ENCODE results near the gene HS1BP3.

The HS1BP3 gene

DNA sequence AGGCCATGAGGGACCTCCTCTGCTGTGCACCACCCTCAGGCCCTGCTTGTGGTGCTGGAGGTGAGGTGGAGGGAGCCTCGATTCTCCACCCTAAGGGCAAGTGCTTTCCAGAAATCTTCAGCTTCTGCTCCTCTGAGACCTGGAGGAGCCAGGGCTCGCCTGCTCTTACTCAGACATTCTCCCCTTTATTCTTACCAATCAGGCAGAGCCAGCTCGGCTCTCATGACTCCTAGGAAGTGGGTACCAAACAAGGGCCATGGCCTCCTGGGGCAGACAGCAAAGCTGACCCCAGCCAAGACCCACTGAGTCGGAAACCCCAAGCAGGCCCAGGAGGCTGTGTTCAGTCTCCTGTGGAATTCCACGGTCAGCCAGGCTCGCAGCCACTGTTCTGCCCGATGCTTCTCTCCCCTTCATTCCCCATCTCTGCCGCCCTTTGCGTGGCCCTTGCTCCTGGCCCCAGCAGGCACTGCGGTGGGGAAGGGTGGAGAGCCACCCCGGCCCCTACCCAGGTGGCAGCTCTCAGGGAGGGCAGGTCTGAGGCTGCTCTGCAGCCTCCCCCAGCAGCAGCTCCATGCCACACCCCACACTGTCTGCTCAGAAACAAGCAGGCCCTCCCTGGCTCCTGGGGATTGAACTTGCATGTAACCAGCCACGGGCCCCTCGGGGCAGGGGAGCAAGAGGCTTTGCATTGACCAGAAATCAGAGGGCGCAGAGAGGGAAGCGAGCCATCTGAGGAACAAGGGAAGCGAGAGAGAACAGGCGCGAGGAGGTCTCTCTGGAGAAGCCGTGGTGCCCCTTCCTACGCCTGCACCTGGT is 24.0 kb downstream of the HS1BP3 start:
- DNase-seq: no peak

DNA sequence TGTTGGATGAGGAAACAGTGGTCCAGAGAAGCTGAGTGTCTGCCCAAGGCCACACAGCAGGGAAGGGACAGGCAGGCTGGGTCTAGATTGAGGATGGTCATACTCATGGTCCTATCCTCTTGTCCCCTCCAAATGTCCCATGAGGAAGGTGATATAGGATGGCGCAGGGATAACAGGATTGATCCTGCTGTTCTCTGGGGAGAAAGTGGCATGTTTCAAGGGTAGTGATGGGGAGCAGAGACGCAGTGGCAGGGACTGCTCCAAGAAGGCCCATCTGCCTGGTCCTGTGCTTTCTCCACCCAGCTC is 24.6 kb downstream of the HS1BP3 start:
- DNase-seq: no peak

DNA sequence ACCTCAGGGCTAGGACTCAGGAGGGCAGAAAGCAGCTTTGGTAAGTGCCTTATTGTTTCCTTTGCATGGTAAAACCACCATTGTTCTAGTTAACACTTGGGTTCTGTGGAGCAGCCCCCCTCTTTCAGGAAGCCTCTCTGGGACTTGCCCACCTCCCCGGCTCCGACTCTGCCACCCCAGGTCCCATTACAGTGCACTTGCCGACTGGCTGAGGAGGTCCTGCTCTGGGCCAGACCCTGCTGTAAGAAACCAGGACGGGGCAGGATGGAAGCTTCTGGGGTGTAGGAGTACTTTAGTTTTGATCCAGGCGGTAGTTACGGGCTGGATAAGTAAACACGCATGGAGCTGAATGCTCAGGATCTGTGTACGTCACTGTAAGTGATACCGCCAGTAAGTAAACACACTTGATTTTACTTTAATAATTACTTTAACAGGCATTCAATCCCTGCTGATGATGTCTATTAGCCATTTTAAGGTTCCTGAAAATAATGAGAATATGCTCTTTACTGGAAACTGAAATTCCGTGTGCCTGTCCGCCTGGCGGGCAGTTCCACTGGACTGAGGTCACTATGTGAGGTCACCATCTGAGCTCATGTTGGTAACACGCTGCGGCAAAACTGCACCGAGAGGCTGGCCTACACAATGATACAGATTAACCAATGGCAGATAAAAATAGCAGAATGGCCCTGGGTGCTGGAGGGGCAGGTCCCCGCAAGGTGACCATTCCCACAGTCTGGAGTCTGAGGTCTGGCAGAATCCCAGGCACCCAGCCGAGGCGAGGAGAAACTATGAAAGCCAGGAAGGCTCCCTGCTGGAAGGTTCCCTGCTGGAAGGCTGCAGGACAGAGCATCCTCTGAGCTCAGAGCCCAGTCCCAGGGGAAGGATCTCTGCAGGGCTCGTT is 25.2 kb downstream of the HS1BP3 start:
- DNase-seq: peak; percentile 74

DNA sequence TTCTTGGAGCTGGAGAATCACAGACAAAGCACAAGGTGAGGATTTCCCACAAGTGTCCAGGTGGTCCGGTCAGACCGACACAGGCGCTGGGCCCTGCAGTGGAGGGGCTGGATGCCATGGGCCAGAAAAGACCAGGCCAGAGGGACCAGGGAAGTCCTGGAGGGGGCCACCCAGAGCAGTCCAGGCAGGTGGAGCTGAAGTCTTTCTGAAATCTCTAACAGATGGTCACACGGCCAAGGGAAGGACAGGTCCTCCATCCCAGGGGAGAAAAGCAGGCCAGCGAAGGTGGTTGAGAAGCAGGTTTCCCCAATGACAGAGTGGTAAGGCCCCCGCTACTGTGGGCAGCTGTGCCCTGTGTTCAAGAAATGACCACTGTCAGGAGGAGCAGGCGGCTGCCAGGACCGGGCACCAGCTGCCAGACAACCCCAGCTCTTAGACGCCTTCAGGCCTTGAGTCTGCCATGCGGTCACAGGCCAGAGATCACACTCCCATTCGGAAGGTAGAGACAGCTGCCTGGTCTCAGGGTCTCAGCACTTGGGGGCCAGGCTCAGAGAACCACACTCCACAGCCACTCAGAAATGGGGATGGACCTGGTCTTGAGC is 25.9 kb downstream of the HS1BP3 start:
- DNase-seq: no peak

DNA sequence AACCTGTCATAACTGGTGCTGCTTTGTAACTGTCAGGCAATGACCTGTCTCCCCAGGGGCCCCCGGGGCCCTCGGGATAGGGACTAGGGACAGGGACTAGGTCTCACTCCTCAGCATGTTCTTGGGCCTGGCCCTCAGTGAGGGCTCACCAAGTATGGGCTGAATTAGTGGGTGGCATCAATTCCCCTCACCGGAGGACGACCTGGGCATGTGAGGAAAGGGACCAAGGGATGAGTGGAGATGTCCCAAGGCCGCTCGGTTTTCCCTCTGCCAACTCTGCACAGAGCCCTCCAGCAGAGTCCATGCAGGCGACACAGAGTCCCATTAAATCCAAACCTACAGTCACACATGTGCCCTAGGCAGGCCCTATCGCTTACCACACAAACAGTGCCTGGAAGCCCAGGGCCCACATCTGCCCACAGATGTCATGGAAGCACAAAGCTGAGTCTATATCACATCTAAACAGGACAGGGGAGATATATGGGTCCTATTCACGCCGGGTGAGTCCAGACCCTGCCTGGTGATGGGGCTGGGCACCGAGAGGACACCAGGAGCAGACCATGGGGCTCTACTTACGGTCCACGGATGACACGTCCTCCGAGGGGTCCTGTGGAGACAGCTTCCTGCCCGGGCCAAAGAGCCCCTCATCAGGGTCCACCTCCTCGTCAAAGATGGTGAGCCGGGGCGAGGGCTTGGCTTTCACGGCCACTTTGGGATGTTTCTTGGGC is 26.6 kb downstream of the HS1BP3 start:
- no peak for DNase-seq

DNA sequence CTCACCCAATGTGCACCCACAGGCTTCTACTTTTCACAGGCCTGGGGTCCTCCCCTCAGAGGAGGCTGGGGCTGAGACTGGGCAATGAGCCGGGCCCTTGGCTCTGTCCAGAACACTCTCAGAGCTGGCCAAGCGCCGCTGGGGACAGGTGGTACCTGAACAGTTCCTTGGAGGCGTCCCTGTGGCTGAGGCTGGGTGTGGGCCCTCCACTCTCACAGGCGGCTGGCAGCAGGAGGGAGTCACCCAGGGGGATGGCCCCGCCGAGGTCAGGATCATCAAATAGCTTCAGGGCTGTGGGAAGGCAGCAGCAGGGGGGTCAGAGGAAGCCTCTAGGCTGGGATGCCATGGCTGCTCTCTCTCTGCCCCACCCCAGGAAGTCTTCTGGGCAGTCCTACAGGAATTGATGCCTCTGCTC is 27.1 kb downstream of the HS1BP3 start:
- DNase-seq: no peak

DNA sequence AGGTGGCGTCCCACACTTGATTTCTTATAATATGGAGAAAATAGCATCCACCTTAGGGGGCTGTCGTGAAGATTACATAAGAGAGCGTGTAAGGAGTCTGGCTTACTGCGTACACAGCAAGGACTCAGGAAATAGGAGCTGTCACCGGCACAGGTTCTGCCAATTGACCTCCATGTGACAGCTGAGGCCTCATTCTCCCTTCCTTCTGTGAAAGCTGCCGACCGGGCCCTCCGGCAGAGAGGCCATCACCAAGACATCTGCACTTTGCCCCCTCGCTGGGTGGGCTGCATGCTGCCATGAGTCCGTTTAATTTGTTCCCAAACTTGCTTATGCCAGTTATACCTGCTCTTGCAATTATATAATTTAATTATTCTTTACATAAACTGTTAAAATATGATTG is 27.7 kb downstream of the HS1BP3 start:
- DNase-seq: no peak

DNA sequence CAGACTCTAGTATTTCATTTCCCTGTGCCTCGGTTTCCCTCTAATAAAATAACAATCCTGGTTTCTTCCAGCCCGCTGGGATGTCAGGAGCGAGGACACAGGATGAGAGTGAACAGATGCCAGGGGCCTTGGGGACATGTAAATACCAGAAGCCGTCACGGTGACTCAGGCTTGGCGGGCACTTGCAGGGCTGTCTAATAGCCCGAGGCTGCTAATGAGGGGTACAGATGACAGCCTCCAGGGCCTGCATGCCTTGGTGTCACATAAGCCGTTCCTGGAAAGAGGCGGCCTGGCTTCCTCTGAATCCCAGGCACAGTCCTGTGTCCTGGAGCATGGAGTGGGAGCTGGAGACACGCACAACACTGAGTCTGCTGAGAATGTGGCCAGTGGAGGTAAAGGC is 28.2 kb downstream of the HS1BP3 start:
- no peak for DNase-seq

DNA sequence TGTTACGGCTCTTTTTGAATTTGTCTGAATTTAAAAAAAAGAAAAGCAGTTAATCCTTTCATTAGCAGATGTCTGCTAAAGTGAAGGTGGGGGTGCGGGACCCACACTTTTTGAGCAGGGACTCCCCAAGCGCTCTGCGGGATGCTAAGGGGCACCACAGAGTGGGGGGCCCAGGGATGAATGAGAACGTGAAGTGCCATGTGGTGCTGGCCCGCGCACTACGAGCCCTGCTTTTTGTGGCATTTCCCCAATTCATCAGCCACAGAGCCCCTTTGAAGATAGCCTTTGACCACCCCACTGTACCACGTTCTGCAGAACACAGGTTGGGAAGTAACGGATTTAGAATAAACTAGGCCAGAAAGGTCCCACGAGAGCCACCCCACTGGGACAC is 28.6 kb downstream of the HS1BP3 start:
- DNase-seq: no peak

DNA sequence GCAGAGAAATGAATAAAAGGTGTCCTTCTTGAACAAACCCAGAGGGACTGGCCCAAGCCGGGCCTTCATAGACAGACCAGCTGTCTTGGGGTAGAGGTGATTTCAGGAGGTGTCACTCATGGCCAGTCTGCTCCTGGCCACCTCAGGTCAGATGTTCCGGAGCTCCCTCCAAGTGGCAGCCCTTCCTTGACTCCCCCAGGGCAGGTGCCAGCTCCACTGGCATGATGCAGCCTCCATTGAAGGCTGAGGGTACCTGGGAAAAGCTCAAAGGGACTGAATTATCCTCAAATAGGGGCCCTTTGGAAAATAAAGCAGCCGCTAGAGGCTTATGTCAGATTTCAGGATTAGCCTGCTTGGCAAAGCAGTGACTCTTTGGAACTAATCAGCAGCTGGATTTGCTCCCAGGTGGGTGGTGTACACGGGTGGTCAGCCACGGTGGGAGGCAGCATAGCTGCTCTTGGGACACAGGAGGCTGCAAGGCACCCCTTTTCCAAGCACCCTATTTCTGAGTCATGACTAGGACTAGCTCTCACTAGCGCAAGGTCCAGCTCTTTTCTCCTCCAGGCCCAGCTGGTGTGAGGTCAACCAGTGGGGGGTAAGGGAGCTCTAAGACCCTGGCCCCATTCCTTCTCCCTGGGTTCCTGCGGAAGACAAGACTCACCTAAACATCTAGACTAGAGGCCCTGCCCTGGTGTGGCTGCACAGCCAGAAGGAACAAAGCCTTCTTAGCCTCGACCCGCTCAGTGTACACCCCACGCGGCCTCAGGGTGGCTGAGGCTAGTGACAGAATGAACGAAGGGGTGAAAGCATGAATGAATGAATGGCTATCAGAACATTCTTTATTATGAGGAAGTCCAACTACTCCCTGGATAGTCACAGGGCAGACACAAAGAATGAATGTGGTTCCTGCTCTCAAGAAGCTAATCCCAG is 29.3 kb downstream of the HS1BP3 start:
- no peak for DNase-seq

DNA sequence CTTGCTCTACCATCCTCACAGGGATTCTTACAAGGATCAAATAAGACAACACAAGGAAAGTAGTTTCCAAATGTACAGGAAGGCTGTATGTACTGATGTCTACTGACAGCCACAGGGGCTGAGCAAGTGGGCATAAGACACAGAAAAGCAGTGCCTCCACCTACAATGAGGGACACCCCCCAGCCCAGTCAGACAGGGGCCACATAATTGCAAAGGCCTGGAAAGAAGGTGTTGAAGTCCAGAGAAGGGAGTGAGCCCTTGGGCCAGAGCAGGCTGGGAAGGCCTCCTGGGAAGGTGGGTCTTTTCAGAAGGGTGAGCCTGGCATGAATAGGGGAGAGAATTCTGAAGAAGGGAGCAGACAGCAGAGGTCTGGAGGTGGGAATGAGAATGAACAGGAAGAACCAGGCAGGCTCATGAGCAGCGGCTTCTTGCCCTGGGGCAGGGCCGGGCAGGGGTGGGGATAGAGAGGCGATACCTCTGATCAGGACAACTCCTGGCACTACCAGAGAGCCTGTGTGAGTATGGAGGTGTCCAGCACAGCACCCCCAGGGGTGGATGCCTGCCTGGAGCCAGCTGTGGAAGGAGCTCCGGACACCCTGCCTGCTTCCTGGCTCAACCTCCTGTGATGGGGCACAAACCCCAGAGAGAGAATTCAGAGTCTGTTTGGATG is 30.1 kb downstream of the HS1BP3 start:
- no peak for DNase-seq

DNA sequence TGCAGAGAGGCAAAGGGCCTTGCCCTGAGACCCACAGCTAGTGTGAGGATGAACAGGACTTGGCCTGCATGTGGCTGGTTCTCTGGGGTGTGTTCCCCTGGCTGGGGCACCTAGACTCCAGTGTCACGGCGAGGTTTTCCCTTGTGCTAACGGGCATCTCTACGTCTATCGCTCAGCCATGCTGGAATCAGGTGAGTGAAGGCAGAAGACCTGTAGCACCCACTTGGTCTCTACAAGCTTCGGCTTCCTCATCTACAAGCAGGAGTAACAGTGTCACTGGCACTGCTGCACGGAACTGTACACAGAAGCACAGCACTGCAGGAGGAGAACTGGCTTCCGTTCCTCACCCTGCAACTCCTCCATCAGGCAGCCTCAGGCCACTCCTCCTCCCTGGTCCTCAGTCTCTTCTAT is 30.6 kb downstream of the HS1BP3 start:
- no peak for DNase-seq

DNA sequence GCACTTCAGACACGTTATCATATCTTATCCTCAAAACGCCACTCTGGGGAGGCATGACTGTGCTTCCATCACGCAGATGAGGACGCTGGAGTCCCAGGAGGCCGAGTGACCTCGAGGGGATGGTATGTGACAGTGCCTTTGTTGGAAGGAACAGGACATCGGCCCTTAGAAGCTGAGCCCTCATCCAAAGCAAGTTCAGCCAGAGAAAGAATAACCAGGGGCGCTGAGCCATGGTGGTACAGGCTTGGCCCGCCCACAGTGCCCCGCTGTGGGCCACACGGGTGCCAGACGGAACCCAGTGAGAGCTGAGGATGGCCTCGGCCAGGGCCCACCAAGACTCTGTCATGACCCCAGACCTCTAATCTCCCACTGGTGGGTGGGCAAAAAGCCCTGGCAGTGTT is 31.3 kb downstream of the HS1BP3 start:
- DNase-seq: no peak

DNA sequence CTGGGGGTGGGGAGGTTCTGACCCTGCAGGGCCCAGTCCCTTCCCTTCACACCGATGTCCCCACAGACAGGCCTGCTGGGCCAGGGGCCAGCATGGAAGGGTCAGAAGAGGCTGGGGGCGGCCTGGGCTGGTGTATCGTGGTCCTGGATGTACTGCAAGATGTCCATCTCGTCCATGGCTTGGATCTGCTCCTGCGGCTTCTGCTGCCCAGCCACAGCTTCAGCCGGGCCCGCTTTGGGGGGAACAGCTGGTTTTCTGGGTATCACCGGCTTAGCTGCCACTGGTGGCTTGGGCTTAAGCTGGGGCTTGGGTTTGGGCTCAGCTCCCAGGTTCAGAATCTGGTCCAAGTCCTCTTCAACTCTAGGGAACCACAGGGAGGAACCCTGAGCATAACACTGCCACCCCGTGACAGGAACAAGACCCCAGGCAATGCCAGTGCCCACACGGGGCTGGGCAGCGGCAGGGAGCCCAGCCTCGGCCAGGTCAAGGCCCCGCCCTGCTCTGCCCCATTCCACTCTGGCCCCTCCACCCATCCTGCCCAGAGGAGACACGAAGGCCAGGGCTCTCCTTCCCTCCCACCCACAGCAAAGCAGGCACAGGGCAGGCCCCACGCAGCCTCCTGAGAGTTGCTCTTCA is 31.9 kb downstream of the HS1BP3 start:
- no peak for DNase-seq

DNA sequence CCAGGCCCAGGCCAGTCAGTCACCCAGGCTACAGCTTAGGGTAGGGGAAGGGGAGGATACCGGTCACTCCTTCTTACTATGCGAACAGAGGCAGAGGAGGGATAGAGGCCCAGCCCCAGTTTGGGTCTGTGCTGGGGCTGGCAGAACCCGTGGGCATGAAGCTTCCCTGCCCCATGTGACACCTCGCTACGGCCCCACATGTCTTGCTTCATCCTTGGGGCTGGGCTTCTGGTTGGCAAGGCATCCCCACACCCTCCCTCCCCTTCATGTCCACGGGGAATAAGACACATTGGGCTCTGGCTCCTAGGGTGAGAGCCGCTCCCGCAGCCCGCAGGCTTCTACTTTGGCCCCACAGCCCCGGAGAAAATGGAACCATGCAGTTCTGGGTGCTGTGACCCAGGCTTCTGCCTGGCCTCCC is 32.4 kb downstream of the HS1BP3 start:
- DNase-seq: no peak

DNA sequence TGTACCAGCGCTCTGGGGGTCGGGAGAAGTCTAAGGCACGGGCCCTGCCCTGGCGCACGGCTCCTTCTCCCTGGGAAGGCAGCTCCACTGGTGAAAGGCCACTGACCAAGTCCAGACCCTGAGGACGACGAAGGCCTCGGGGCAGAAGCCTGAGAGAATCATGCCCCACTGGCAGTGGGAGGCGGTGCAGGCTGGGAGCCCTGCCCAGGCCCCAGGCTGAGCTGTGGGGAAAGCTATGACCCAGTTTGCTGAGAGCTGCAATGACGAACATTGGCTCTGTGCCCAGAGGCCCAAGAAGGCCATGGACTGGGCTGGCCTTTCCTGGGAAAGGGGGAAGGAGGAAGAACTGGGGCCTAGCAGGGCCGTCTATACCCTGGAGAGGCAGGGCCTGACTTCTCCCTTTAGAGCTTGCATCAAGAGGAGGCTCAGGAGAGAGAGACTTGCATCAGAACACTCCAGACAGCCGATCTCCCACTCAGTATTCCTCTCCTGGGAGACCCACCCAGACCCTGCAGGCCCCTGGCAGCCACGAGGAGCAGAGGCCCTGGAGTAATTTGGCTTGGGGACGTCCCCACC is 32.9 kb downstream of the HS1BP3 start:
- DNase-seq: peak; percentile 89

DNA sequence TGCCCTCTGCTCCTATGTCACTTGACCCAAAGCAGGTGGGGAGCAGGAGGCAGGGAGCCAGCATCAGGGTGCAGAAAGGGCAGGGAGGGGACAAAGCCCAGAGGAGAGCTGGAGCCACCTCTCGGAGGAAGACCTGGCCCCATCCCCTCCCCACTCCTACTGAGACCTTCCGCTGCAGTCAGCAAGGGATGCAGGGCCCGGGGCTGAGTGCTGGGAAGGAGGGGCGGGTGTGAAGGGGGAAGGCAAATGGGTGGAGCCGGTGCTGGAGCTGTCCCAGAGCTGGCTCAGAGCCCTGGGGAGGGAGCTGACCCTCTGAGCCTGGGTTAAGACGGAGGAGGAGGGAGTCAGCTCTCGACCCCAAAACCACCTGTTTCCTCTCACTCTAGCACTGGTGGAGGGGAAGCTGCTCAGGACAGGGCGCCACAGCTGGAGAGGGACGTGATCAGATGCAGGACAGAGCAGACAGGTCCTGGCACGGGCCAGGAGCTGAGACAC is 33.8 kb downstream of the HS1BP3 start:
- no peak for DNase-seq

DNA sequence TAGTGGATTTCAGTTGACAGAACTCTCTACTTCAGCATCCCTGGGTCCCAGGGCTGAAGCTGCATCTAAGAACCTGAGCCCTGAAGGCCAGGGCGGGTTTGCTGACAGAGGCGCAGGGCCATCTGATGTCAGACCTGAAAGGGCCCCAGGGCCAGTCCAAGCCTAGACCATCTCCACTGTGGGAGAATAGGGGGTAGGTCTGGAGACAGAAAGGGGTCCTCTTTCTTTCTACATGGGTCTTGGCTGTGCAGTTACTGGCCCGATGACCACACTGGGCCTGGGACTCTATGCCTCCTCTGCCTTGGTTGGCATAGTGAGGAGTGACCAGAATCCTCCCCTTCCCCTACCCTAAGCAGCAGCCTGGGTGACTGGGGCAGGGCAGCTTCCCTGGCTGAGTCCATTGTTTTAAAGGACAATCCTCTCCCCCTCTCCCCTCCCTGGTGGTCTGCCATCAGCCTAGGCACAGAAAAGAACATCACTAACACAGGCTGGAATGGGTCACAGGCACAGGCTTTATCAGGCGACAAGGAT is 34.5 kb downstream of the HS1BP3 start:
- DNase-seq: no peak

DNA sequence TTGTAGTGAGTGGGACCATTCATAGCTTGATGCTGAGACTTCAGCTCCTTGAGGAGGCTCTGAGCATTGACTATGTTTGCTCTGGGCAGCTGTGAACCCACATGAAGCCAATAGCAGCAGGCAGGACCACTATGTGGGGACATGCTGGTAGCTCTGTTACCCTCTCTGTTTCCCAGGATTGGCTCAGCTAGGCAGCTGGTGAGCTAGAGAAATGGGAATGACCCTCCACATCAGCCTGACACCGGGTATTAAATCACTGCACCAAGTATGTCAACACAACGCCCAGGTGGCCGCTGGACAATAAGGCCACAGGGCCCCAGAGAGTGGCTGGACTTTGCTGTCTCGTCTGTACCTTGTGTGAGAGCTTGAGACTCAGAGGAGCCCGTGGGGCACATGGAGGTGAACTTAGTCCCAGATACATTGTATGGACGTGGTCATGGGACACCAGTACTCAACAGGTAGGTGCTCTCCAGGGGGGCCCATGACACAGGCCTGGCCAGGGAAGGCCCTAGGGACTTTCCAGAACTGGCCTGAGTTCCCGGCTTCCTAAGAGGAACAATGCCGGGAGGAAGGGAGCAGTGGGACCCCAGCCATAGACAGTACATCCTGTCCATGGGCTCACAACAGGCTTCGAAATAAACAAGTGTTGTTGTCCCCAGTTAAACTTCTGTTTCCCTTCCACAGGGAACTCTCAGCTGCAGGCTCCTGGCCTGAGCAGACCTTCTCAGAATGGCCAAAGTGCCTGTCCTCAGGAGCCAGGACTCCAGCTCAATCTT is 35.2 kb downstream of the HS1BP3 start:
- DNase-seq: no peak
